Stimulated activated CD4-positive, alpha-beta T cell treated with anti-CD3 and anti-CD28 coated beads, Interleukin-1b, Interleukin-23, amount 100 ng/mL, for 24 hours (primary cell): Measurements from ENCODE around the gene APIP.
A peak's percentile ranks its signal among the peaks of the same experiment; 100 is the strongest.

Experiments used
- DNase-seq, 4 experiments: peaks; one replicate each; pipeline ENCODE4 v3.0.0-alpha.2; 2020; ENCODE audit warnings: low read depth in 4 of 4, low spot score in 1 of 4

The APIP gene, protein sequence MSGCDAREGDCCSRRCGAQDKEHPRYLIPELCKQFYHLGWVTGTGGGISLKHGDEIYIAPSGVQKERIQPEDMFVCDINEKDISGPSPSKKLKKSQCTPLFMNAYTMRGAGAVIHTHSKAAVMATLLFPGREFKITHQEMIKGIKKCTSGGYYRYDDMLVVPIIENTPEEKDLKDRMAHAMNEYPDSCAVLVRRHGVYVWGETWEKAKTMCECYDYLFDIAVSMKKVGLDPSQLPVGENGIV

DNA sequence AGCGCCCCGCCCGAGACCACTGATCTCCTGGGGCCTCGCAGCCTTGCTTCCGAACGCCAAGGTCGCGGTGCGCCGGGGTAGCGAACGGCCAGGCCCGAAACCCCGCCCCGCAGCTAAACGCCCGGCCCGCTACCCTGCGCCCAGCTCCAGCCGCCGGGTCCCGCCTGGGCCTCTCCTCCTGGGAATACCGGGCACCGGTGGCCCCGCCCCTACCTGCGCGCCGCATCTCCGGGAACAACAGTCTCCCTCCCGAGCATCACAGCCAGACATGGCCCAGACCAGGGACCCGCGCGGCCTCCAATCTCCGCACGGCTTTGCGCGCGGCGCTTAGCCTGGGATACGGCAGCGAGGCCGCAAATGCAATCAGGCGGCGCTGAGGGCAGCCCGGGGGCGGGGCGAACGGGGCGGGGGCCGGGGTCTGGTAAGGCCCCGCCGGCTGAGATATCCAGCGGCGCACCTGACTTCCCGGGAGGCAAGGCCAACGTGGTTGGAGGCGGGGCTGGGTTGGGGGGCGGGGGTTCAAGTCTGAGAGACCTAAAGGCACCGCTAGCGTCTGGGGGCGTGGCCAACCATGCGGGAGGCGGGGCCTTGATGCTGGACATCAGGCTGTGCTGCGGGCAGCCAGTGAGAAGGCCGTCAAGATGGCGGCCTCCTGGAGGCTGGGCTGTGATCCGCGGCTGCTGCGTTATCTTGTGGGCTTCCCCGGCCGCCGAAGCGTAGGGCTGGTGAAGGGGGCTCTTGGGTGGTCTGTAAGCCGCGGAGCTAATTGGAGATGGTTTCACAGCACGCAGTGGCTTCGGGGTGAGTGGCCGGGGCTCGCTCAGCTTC lies at the start of gene APIP, which contains the start of gene PDHX:
APIP (minus strand) TSS at position 365 of the 828 bp plus-strand sequence; CDS start at position 270, 95 bp downstream.
PDHX (plus strand) TSS at position 604 of the 828 bp plus-strand sequence; CDS start at position 642, 38 bp downstream.
- peak; percentile 96 to 99 (median 97) for DNase-seq

GRCh38 chr11:34964610-34965331 lies 48.6 kb upstream of the APIP start:
- DNase-seq: no peak

GRCh38 chr11:34963351-34963750 lies 47.2 kb upstream of the APIP start:
- DNase-seq: no peak

DNA sequence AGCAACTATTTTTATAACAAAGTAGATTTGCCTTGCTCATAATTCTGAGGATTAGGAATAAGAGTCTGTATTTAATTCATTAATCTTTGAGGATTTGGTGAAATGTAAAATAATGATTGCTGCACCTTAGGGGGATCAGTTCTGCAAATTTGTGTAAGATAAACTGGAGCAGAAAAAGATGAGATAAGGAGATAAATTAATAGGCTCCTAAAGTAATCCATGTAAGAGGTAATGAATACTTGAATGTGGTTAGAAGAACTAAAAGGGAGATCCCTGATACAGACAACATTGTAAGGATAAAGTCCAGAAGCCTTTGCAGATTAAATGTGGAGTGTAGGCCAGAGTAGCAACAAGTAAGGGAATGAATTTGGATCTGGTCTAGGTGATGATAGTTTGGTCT lies 45.9 kb upstream of the APIP start:
- no peak for DNase-seq

GRCh38 chr11:34960277-34960676 lies 44.1 kb upstream of the APIP start:
- DNase-seq: no peak

- no peak for DNase-seq
These were observed 43.6 kb upstream of the APIP start for GRCh38 chr11:34959770-34960169.

DNA sequence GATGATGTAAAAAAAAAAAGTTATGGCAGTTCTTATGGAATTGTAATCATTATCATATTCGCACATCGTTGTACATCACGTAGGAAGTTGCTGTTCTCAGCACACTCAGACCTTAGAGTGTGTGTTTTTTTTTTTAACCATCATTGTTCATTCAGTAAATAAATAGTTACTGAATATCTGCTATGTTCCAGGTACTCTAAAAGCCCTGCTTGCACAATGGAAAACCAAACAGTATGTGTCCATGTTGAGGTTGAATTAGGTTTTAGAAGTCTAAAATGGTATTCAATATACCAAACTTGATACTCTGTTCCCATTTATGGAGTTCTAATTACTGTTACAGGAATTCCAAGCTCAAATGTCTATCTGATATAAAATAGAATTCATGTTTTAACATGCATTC lies 41.4 kb upstream of the APIP start:
- no peak for DNase-seq

- no peak for DNase-seq
These were observed 41.0 kb upstream of the APIP start for GRCh38 chr11:34957206-34957605.

GRCh38 chr11:34953955-34954354 lies 37.8 kb upstream of the APIP start:
- DNase-seq: no peak

- no peak for DNase-seq
These were observed 32.5 kb upstream of the APIP start for GRCh38 chr11:34948696-34949095.

DNA sequence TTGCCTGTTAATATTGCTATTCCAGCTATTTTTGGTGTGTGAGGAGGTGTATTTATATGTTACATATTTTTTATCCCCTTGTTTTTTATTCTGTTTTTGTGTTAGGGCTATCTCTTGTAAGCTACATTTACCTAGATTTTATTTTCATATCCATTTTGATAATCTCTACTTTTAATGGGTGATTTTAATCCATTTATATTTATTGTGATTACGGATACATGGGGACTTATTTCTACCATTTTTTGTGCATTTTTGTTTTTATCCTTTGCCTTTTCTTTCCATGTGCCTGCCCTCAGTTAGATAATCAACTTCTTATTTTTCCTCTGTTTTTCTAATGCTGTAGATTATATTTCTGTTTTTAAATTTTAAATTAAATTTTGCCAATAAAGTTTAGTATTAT lies 28.5 kb upstream of the APIP start:
- no peak for DNase-seq

GRCh38 chr11:34941688-34942087 lies 25.5 kb upstream of the APIP start:
- DNase-seq: no peak

GRCh38 chr11:34940026-34940677 lies 24.0 kb upstream of the APIP start:
- no peak for DNase-seq

DNA sequence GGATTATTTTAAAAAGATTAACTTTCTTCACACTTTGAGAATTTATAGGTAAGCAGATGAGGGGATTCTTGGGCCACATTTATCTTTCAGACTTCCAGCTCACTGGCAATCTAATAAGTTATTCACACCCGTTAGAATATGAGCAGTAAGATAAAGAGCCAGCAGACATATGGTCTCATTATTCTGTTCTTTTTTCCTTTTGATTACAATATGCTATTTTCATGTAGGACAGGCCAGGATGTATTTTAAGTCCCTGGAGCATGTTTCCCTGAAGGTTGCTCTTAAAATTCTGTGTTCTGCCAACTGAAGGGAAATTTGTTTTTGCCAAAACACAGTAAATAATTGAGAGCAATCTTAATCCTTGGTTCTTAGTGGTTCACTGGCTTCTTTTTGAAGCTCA lies 22.4 kb upstream of the APIP start:
- DNase-seq: no peak

- DNase-seq: no peak
These were observed 20.9 kb upstream of the APIP start for GRCh38 chr11:34936945-34937629.

DNA sequence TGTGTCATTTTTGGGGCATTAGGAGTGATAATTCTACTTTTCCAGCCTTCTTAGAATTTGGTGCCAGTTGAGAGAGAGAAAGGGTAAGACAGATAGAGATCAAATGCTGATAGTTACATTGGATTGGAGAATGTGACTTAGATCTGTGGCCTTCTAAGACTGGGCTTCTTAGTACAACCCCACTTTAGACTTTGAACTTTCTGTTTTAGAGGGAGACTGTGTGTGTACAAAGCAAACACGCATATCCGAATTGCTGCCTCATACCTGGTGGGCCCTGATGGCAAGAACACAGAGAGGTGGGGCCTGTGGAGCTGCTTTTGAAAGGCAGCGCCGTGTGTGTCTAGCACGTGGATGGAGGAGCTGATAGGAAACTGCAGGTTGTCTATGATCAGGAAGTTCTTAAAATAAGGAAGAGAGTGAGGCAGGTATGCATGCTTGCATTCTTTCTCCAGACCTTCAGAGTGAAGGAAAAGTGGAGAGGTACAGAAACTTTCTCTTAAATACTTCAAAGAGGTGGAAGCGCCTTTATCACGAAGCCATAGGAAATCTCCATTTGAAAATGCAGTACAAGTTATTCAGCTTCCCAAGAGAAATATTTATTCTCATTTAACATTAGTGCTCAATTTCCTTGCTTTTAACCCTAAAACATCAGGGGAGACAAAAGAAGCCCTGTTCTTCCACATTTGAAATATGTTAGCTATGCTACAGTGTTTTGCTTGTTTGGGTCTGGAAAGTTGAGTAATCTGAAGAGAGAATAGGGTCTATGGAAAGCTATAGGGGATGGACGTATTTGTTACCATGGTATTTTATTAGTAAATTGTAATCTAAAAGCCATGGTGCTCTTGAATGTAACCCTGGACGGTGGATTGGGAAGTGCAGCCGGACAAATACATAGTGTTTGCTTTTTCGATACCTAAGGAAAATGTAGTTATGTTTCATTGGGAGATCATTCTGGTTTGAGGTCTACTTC lies 13.9 kb upstream of the APIP start:
- DNase-seq: no peak

GRCh38 chr11:34928960-34929680 lies 12.9 kb upstream of the APIP start:
- no peak for DNase-seq

DNA sequence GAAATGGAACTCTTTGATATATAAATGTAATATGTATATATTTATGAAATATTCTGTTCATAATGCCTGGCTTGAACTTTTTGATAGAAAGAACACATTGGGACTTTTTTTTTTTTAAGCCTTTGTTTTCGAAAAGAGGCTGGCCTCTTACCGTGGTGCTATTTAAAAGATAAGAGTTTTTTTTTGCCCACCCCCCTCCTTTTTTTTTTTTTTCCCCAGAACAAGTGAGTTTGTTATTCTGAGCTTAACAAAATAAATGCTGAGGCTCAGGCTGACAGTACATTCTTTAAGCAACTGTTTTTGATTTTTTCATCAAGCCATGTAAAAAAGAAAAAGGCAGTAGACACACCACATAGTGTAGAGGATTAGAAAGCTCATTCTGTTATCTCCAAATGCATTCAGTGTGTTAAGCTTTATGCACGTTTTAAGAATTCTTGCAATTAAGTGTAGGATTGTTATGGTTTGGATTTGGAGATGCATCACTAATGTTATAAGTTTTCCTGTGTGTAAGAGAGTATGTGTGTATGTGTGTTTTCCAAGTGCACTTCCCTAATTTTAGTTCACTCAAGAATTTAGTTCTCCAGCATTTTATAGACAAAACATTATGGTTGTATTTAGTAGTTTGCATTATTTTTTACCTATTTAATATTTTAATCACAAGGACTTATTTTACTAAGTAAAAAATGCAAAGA lies 12.2 kb upstream of the APIP start:
- no peak for DNase-seq

- no peak for DNase-seq
These were observed 10.6 kb upstream of the APIP start for GRCh38 chr11:34926831-34927132.
